Astrocyte (in vitro differentiated cells and primary cell): ENCODE data around the gene UBTD1. TPM values are rescaled to one million over a fixed set of nuclear protein-coding genes. Genes with fewer than 3 reads are reported as not detected.

Experiments
- DNase-seq: peaks from one replicate; pipeline ENCODE4 v3.0.0-alpha.2; 2010; ENCODE audit warnings: low read depth
- FAIRE-seq: peaks from 2 replicates; lab custom pipeline; 2011; peaks lifted over from hg19 to GRCh38; lab: Jason Lieb, UNC
- H2AFZ ChIP-seq: 2 replicates; pipeline ENCODE4 v1.6.0; 2012; ENCODE audit warnings: low read depth, low read length, inconsistent platforms
- H3K27ac ChIP-seq: 2 replicates; pipeline ENCODE4 v1.5.1; 2011; ENCODE audit warnings: low read depth, low read length, inconsistent platforms
- H3K27me3 ChIP-seq: 2 replicates; pipeline ENCODE4 v1.6.0; 2011; ENCODE audit warnings: low read length, inconsistent platforms; ENCODE audit not compliant: insufficient read depth
- H3K36me3 ChIP-seq: 2 replicates; pipeline ENCODE4 v1.5.1; 2011; ENCODE audit warnings: low read length, inconsistent platforms; ENCODE audit not compliant: insufficient read depth
- H3K4me1 ChIP-seq: 2 replicates; pipeline ENCODE4 v1.5.1; 2011; ENCODE audit warnings: low read length, inconsistent platforms; ENCODE audit not compliant: insufficient read depth
- H3K4me2 ChIP-seq: 2 replicates; pipeline ENCODE4 v1.6.0; 2012; ENCODE audit warnings: low read length, inconsistent platforms
- H3K4me3 ChIP-seq: 2 replicates; pipeline ENCODE4 v1.5.1; 2011; ENCODE audit warnings: low read depth, mild to moderate bottlenecking, low read length, inconsistent platforms; ENCODE audit not compliant: insufficient read depth
- H3K79me2 ChIP-seq: 2 replicates; pipeline ENCODE4 v1.6.0; 2012; ENCODE audit warnings: mild to moderate bottlenecking, low read length, inconsistent platforms; ENCODE audit not compliant: insufficient read depth
- H3K9ac ChIP-seq: 2 replicates; pipeline ENCODE4 v1.6.0; 2012; ENCODE audit warnings: mild to moderate bottlenecking, low read length, inconsistent platforms
- H3K9me3 ChIP-seq: 2 replicates; pipeline ENCODE4 v1.5.1; 2012; ENCODE audit warnings: low read depth, mild to moderate bottlenecking, low read length, inconsistent platforms; ENCODE audit not compliant: insufficient read depth
- H4K20me1 ChIP-seq: 2 replicates; pipeline ENCODE4 v1.6.0; 2012; ENCODE audit warnings: low read length, inconsistent platforms; ENCODE audit not compliant: insufficient read depth
- H3K27ac Mint-ChIP-seq: one replicate; pipeline ENCODE4 v1.8.0; 2021; ENCODE audit warnings: mild to moderate bottlenecking, mixed read lengths; ENCODE audit not compliant: unreplicated experiment
- H3K27me3 Mint-ChIP-seq: one replicate; pipeline ENCODE4 v1.8.0; 2021; ENCODE audit warnings: low read depth, mixed read lengths; ENCODE audit not compliant: unreplicated experiment
- H3K36me3 Mint-ChIP-seq: one replicate; pipeline ENCODE4 v1.8.0; 2021; ENCODE audit warnings: low read depth, mixed read lengths; ENCODE audit not compliant: unreplicated experiment
- H3K4me1 Mint-ChIP-seq: one replicate; pipeline ENCODE4 v1.8.0; 2021; ENCODE audit warnings: low read depth, mixed read lengths; ENCODE audit not compliant: unreplicated experiment
- H3K4me3 Mint-ChIP-seq: one replicate; pipeline ENCODE4 v1.8.0; 2021; ENCODE audit warnings: mild to moderate bottlenecking, moderate library complexity, mixed read lengths; ENCODE audit not compliant: unreplicated experiment
- H3K9me3 Mint-ChIP-seq: one replicate; pipeline ENCODE4 v1.8.0; 2021; ENCODE audit warnings: mild to moderate bottlenecking, mixed read lengths; ENCODE audit not compliant: unreplicated experiment
- CTCF ChIP-seq: IDR thresholded peaks from 2 replicates; pipeline ENCODE4 v1.5.1; 2011; ENCODE audit warnings: low read depth, mild to moderate bottlenecking, inconsistent platforms, low read length, moderate library complexity; ENCODE audit not compliant: insufficient read depth
- EZH2 ChIP-seq: IDR thresholded peaks from 2 replicates; pipeline ENCODE4 v1.6.1; 2012; ENCODE audit warnings: mild to moderate bottlenecking, low read length, inconsistent platforms; ENCODE audit not compliant: insufficient read depth
- total RNA-seq: library from RNA; stranded (reverse); gene quantifications from 2 replicates; pipeline ENCODE4 v1.2.1, GENCODE V29; 2021

Gene UBTD1
- total RNA-seq, 1 donor from 2014 or later = 73.1 TPM

- FAIRE-seq (no peak), DNase-seq (no peak)
- no peak overlapping the region for H3K4me2 ChIP-seq
- H3K27me3 Mint-ChIP-seq = no peaks in the 10 kb centered on the region
- no peaks in the 10 kb centered on the region for H3K4me1 ChIP-seq
- H3K27ac ChIP-seq = no peak overlapping the region
- H3K9me3 Mint-ChIP-seq = no peaks in the 10 kb centered on the region
- no peak overlapping the region for H3K9ac ChIP-seq
- no peak overlapping the region for H3K4me3 Mint-ChIP-seq
- H3K4me3 ChIP-seq = no peak overlapping the region
- no peaks in the 10 kb centered on the region for H4K20me1 ChIP-seq
- peaks cover 2% of the 10 kb centered on the region for H3K4me1 Mint-ChIP-seq
- no peak for TF ChIP-seq CTCF
- no peak for TF ChIP-seq EZH2
- H3K27me3 ChIP-seq = no peaks in the 10 kb centered on the region
- no peaks in the 10 kb centered on the region for H3K79me2 ChIP-seq
- H3K27ac Mint-ChIP-seq = no peak overlapping the region
- H2AFZ ChIP-seq = no peak overlapping the region
- no peaks in the 10 kb centered on the region for H3K9me3 ChIP-seq
- H3K36me3 ChIP-seq = no peaks in the 10 kb centered on the region
- H3K36me3 Mint-ChIP-seq = peaks cover 4% of the 10 kb centered on the region
These were observed 86.2 kb downstream of the UBTD1 start for GRCh38 chr10:97584798-97585438.

- no peak overlapping the region for H3K4me3 ChIP-seq
- Mint-ChIP-seq H3K27ac (no peak overlapping the region), H3K9me3 (no peaks in the 10 kb centered on the region), H3K4me3 (no peak overlapping the region), H3K36me3 (peaks cover 4% of the 10 kb centered on the region), H3K27me3 (no peaks in the 10 kb centered on the region), H3K4me1 (peaks cover 2% of the 10 kb centered on the region)
- no peak overlapping the region for H3K4me2 ChIP-seq
- no peak overlapping the region for H3K9ac ChIP-seq
- no peaks in the 10 kb centered on the region for H3K27me3 ChIP-seq
- H3K4me1 ChIP-seq = no peaks in the 10 kb centered on the region
- no peaks in the 10 kb centered on the region for H3K36me3 ChIP-seq
- no peaks in the 10 kb centered on the region for H3K79me2 ChIP-seq
- TF ChIP-seq EZH2 (no peak), CTCF (no peak)
- no peaks in the 10 kb centered on the region for H3K9me3 ChIP-seq
- FAIRE-seq (no peak), DNase-seq (no peak)
- no peak overlapping the region for H3K27ac ChIP-seq
- no peaks in the 10 kb centered on the region for H4K20me1 ChIP-seq
- no peak overlapping the region for H2AFZ ChIP-seq
These were observed 86.7 kb downstream of the UBTD1 start for GRCh38 chr10:97585439-97585811.

- Histone ChIP-seq H3K27me3 (no peaks in the 10 kb centered on the region), H3K4me3 (no peak overlapping the region), H3K9ac (no peak overlapping the region), H3K27ac (no peak overlapping the region), H4K20me1 (no peaks in the 10 kb centered on the region), H3K79me2 (no peaks in the 10 kb centered on the region), H2AFZ (no peak overlapping the region), H3K36me3 (no peaks in the 10 kb centered on the region), H3K4me2 (no peak overlapping the region), H3K4me1 (no peaks in the 10 kb centered on the region), H3K9me3 (no peaks in the 10 kb centered on the region)
- H3K27ac Mint-ChIP-seq = no peak overlapping the region
- TF ChIP-seq EZH2 = no peak
- TF ChIP-seq CTCF = no peak
- FAIRE-seq (no peak), DNase-seq (no peak)
- no peaks in the 10 kb centered on the region for H3K9me3 Mint-ChIP-seq
- peaks cover 2% of the 10 kb centered on the region for H3K4me1 Mint-ChIP-seq
- H3K4me3 Mint-ChIP-seq = no peak overlapping the region
- no peaks in the 10 kb centered on the region for H3K27me3 Mint-ChIP-seq
- peaks cover 1% of the 10 kb centered on the region for H3K36me3 Mint-ChIP-seq
These were observed 88.5 kb downstream of the UBTD1 start for GRCh38 chr10:97587183-97587582.
